Vagina (tissue), 2 donors: ENCODE measurements around the gene KBTBD6.

Experiments
- POLR2A ChIP-seq, 2 donors: fragments of 450-650 bp; IDR thresholded peaks; one replicate each; pipeline ENCODE4 v1.6.1; 2017; ENCODE audit warnings: antibody characterized with exemption in 2 of 2, mild to moderate bottlenecking in 2 of 2, moderate library complexity in 2 of 2
- POLR2AphosphoS5 ChIP-seq, 2 donors: sonication (generic); formaldehyde crosslinking; IDR thresholded peaks; one replicate each; pipeline ENCODE4 v1.9.0; 2017; ENCODE audit warnings: antibody characterized with exemption in 2 of 2, mild to moderate bottlenecking in 2 of 2, low read depth in 1 of 2; ENCODE audit not compliant: insufficient read depth in 1 of 2
- TF ChIP-seq, protein P1 (sequence below), 3 experiments: fragments of 450-650 bp in 2 of 3; fragments of 200-600 bp in 1 of 3; sonication (generic) in 1 of 3; IDR thresholded peaks; one replicate each; pipeline ENCODE4 v1.5.1; 2017 to 2019; ENCODE audit warnings: antibody characterized with exemption in 3 of 3, mild to moderate bottlenecking in 2 of 3, moderate library complexity in 2 of 3

DNA sequence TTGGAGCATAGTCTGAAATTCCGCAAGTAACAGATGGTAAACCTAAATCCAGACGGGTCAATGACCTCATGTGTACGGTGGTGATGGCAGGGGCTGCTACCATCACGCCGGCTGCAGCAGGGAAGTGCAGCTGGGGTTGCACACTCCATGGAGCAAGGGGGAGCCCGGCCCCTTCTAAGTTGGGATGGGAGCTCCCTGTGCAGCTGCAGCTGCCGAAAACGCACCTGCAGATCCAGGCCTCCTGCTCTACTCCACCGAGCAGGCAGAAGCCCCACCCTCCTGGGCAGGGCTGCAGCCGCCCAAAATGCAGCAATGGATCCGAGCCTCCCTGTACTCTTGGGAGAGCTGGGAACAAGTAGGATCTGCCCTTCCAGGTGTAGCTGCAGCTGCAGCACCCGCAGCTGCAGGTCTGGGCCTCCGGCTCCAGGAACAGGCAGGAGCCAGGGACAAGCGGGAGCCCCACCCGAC, 25.5 kb downstream of the KBTBD6 start:
- TF ChIP-seq POLR2A (IDR thresholded peaks at IDR 0.05): no peak
- TF ChIP-seq, protein P1, sequence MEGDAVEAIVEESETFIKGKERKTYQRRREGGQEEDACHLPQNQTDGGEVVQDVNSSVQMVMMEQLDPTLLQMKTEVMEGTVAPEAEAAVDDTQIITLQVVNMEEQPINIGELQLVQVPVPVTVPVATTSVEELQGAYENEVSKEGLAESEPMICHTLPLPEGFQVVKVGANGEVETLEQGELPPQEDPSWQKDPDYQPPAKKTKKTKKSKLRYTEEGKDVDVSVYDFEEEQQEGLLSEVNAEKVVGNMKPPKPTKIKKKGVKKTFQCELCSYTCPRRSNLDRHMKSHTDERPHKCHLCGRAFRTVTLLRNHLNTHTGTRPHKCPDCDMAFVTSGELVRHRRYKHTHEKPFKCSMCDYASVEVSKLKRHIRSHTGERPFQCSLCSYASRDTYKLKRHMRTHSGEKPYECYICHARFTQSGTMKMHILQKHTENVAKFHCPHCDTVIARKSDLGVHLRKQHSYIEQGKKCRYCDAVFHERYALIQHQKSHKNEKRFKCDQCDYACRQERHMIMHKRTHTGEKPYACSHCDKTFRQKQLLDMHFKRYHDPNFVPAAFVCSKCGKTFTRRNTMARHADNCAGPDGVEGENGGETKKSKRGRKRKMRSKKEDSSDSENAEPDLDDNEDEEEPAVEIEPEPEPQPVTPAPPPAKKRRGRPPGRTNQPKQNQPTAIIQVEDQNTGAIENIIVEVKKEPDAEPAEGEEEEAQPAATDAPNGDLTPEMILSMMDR (IDR thresholded peaks at IDR 0.05): no peak
- TF ChIP-seq POLR2AphosphoS5 (IDR thresholded peaks at IDR 0.05; ENCODE audit: insufficient read depth in 1 of 2, low read depth in 1 of 2): no peak
